ENCODE measurements around the gene IFI27L2.

Gene IFI27L2

DNA sequence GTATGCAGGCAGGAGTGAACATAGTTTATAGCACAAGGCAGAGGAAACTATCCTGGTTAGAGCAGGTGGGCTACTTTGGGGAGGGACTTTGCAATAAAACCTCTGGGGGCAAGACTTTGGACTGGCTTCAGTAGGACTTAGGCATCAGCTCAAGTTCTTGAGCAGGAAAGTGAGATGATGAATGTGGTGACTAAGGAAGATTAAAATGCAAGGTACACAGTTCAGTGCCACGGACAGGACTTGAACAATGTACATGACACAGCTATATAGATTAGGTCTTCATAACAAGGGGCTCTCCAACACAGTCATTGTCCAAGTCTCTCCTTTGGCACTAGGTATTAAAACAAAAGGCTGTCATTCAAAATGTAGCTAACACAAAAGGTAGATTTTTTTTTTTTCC is 23.3 kb upstream of the IFI27L2 start:
- DNase-seq (ENCODE audit: low spot score) = no peak

DNA sequence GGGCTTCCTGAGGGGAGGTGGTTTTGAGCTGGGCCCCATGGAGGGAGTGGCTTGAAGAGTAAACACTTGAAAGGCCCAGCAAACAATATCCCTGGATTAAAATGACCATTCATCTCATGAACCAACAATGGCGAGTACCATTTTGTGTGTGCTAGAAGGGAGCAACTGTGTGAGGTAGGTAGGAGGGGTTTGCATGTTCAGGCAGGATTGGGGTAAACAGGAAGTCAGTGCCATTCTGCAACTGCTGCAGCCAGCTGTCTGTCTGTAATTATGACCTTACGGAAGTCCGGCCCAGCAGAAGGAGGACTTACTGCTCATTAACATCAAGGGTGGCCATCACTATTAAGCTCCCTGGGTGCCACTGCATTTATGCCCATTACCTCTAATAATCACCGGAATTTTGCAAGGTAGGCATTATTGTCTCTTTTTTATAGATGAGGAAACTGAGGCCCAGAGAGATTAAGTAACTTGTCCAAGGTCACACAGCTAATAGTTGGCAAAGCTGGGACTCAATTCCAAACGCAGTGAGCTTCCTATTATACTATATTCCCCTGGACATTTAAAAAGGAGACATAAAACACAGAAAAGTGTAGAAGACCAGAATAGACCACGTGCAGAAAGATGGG is 16.6 kb upstream of the IFI27L2 start:
- no peak for DNase-seq (ENCODE audit: low spot score)

DNA sequence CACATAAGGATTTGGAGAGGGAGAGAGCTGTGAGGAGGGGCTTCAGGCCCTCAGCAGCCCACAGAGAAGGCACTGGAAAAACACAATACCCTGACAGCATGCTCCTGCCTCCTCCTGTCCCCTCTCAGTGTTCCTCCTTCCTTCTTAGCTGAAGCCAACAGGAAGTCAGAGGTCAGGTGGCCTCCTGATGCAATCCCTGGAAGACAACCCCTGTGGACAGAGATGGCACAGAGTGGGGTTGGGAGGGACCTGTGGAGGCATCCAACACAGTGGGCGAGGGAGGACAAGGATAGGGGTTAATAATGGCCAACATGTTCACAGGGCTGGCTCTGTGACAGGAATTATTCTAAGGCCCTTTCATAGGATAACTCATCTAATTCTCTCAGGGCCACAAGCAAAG is 15.4 kb upstream of the IFI27L2 start:
- no peak for DNase-seq (ENCODE audit: low spot score)

DNA sequence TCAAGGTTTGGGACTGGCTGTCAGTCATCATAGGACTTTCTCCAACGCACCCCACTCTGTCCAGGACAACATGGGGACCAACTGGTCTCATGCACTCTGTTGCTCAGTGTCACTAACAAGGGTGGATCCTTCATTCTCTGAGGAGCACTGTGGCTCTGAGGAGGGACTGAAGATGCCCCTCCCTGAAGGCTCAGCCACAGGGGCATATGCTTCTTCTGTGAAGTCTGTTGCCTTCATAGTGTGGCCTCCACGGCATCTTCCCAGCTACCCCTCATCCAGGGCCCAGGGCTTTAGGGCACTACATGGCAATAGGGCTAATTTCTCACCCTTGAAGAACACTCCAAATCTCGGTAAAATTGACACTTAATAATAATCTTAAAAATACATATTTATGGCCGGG is 14.3 kb upstream of the IFI27L2 start:
- DNase-seq (ENCODE audit: low spot score) = no peak

- no peak for DNase-seq (ENCODE audit: low spot score)
These were observed 13.8 kb upstream of the IFI27L2 start for GRCh38 chr14:94143239-94143638.

DNA sequence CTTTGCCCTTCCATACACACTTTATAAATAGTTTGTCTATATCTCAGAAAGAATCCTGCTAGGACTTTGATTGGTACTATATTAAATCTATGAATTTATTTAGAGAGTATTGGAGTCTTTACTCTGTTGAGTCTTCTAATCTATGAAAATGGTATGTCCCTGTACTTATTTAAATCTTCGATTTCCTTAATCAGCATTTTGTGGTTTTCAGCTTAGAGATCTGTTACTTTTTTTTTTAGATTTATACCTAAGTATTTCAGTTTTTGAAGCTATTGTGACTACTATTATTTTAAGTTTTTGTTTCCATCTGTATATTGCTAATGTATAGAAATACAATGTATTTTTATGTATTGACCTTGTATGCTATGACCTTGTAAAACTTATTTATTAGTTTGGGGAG is 13.4 kb upstream of the IFI27L2 start:
- DNase-seq (ENCODE audit: low spot score) = no peak

DNA sequence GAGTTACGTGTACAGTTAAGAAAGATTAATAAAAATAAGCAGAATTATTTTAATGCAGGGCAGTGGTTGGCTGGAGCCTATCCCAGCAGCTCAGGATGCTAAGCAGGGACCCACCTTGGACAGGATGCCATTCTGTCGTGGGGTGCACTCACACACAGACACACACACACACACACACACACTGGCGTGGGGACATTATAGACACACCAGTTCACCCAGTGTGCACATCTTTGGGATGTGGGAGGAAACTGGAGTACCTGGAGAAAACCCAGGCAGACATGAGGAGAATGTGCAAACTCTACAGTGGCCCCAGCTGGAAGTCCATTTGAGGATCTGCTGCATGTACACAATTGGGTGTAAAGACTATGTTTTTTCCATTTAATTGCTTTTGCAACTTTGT is 12.8 kb upstream of the IFI27L2 start:
- no peak for DNase-seq (ENCODE audit: low spot score)

GRCh38 chr14:94139421-94139820 is 10.0 kb upstream of the IFI27L2 start:
- no peak for DNase-seq (ENCODE audit: low spot score)

DNA sequence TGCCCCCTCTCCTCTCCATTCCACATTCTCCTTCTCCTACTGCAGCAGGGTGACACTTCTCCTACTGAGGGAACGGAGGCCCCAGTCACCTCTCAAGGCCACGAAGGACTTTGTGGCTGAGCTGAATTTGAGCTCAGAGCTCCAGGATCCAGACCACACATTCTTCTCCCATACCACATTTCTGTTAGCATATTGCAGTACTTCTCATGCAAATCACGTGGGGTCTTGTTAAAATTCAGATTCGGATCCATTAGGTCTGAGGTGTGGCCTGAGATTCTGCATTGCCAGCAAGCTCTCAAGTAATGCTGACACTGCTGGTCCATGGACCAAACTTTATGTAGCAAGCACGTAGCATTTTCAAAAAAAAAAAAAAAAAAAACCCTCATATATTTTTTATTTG is 9.6 kb upstream of the IFI27L2 start:
- no peak for DNase-seq (ENCODE audit: low spot score)

GRCh38 chr14:94138251-94138650 is 8.8 kb upstream of the IFI27L2 start:
- DNase-seq (ENCODE audit: low spot score) = no peak

GRCh38 chr14:94136575-94137331 is 7.3 kb upstream of the IFI27L2 start:
- peak; percentile 54 for DNase-seq (ENCODE audit: low spot score)

GRCh38 chr14:94135476-94135875 is 6.1 kb upstream of the IFI27L2 start:
- DNase-seq (ENCODE audit: low spot score) = no peak

DNA sequence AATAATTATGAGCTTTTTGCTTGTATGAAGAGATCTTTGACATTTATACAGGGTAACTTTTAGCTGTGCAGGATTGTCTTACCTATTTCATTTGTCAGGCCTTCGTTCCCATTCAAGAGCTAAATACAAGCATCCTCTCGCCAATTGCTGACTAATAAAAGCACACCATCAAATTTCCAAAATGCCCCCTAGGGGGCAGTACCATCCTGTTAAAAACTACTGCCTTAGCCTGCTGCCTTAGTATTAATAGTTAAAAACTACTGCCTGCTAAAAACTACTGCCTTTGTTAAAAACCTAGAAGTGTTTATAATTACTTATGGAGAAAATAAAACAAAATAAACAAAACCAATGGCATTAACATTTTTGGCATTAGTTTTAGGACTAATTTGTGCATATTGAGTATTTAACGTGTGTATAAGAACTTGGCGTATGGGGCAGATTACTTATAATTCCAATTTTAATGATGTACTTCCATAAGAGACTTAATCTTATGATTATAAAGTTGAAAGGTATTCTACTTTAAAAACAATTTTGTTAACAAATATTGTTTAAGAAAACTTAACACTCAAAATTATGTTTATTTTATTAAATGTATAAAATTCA is 3.0 kb upstream of the IFI27L2 start:
- DNase-seq (ENCODE audit: low spot score) = peak; percentile 41

GRCh38 chr14:94129758-94130414 is 482 bp upstream of the IFI27L2 start:
- DNase-seq (ENCODE audit: low spot score) = no peak

GRCh38 chr14:94128216-94128839 is 1.1 kb downstream of the IFI27L2 start:
- DNase-seq (ENCODE audit: low spot score) = no peak

- DNase-seq (ENCODE audit: low spot score) = no peak
These were observed 2.1 kb downstream of the IFI27L2 start for GRCh38 chr14:94127330-94127729.

DNA sequence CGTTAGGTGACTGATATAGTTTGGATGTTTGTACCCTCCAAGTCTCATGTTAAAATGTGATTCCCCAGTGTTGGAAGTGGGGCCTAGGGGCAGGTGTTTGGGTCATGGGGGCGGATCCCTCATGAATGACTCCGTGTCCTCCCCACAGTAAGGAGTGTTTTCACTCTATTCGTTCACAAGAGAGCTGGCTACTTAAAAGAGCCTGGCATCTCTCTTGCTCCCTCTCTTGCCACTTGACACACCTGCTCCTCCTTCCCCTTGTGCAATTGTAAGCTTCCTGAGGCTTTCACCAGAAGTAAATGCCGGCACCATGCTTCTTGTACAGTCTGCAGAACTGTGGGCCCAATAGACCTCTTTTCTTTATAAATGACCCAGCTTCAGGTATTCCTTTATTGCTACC is 2.6 kb downstream of the IFI27L2 start:
- no peak for DNase-seq (ENCODE audit: low spot score)

GRCh38 chr14:94126419-94126677 is 3.1 kb downstream of the IFI27L2 start:
- DNase-seq (ENCODE audit: low spot score) = no peak

DNA sequence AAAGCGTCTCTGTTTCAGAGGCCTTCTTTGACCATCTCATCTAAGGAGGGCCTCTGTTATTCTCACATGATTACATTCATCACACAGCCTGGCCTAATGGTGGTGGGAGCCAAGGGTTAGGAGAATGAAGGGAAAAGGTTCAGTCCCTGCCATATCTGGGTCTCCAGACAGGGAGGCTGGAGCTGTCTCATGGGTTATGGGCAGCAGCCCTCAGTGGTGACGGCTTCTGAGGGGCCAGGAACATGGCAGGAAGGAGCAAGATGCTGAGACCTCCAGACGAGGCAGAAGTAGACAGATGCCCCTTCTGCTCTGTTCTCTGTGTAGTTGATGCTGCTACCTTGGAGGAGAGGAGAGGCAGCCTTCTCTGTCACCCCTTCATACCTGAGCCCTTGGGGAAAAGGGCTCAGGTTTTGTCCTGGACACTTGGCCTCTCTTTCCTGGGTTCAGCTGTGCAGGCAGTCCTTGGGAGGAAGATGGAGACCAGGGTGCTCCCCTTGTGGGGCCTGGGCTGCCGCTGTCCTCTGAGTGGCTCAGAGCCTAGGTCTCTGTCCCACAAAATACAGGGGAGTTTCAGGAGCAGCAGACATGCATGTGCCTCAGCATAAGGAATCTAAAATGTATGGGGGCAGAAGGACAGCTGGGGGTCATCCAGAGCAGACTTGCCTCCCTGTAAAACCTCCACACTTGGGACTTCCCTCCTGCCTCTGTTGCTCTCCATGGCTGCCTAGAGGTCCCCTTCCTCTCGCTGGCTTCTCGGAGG is 3.6 kb downstream of the IFI27L2 start:
- DNase-seq (ENCODE audit: low spot score) = no peak

DNA sequence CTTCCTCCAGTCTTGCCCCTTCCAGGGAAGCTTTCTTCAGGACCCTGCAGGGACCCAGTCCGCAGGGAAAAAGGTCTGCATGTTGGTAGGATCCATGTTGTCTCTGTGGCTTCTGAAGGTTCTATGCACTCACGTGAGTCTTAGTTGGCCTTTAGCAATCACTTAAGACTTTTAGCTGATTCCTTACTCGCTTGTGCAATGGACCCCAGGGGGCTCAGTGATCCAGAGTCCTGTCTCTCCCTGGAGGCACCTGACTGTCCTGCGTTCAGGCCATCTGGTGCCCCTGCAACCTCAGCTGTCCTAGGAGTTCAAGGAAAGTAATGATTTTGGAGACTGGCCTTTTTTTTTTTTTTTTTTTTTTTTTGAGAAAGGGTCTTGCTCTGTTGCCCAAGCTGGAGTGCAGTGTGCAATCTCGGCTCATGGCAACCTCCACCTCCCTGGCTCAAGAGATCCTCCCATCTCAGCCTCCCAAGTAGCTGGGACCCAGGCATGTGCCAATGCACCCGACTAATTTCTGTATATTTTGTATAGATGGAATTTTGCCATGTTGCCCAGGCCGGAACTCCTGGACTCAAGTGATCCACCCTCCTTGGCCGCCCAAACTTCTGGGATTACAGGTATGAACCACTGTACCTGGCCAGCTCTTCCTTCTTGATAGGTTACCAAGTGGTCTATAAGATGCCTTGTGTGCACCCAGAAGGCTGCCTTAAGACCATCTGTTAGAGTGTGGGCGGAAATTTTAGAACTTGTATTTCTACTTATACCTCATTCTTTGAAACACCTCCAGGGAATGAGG is 4.6 kb downstream of the IFI27L2 start:
- DNase-seq (ENCODE audit: low spot score) = no peak

DNA sequence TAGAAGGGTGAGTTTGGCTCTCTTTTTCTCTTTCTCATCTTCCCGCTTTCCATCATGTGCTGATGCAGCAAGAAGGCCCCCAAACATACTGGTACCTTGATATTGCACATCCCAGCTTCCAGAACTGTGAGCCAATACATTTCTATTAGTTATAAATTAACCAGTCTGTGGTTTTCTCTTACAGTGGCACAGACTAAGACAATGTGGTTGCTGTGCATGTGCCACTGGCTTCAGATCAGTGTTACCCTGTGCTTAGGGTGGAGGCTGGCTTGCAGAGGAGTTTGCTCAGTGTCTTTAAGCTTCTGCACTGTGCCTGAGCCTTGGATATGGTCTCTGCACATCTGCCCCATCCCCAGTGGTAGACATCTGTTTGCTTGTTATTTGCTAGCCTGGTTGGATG is 5.5 kb downstream of the IFI27L2 start:
- DNase-seq (ENCODE audit: low spot score) = no peak
